SIG-M5 treated with dmso at 0.1 percent for 504 hours (cell line): ENCODE results near the gene UST.
"Not testable (repeated sequence)": the region's sequence is repeated elsewhere in the genome, so short reads cannot be mapped to it uniquely, and the experiment has no call there.

Source experiments
- DNase-seq: peaks from one replicate; lab custom pipeline; 2025; ENCODE audit not compliant: unreplicated experiment; lab: John Stamatoyannopoulos, UW

Gene UST

DNA sequence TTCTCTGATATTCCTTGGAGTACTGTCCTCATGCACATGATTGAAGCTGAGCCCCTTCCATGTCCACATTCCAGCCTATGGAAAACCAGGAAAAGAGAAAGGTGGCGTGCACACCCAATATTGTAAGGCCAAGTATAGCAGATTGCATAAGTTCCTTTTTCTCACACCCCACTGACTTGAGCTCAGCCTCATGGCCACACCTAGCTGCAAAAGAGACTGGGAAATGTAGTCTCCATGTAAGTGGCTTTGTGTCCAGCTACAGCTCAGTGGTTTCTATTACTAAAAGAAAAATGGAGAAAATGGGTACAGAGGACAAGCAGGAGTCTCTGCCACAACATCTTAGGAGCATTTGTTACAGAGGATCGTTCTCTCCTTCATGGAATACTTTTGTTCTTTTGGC is 10.8 kb upstream of the UST start:
- peak; percentile 53 for DNase-seq

DNA sequence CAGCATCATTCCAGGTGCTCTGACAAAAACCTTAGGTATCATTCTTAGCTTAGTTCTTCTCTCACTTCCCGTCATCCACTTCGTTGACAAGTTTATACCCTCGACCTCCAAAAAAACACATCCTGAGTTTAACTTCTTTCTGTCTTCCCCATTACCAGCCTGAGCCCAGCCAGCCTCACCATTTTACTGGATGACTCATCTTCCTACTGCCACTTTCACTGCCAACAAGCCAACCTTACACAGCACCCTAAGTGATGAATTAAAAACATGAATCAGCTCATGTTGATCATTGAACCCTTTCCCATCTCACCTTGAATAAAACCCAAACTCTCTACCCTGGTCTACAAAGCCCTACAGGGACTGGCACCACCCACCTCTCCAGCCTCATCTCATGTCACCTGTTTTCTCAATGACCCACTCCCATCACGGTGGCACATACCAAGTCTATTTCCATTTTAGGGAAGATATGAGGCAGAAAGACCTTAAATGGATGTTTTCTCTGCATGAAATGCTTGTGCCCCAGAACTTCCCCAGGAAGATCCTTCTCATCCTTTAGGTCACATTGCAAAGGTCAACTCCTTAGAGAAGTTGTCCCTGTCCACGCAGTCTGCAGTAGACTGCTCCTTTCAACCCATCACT is 9.9 kb upstream of the UST start:
- peak; percentile 11 for DNase-seq

DNA sequence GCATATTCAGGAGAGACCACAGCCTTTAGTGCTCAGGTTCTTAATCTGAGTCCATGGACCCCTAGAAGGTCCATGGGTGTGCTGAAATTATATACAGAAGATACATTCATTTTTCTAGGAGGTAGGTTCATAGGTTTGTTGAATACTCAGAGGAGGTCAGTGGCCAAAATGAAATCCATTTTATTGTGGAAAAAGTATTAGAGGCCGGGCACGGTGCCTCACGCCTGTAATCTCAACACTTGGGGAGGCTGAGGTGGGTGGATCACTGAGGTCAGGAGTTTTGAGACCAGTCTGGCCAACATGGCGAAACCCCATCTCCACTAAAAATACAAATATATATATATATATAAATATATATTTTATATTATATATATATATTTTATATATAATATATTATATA is 9.0 kb upstream of the UST start:
- no peak for DNase-seq

DNA sequence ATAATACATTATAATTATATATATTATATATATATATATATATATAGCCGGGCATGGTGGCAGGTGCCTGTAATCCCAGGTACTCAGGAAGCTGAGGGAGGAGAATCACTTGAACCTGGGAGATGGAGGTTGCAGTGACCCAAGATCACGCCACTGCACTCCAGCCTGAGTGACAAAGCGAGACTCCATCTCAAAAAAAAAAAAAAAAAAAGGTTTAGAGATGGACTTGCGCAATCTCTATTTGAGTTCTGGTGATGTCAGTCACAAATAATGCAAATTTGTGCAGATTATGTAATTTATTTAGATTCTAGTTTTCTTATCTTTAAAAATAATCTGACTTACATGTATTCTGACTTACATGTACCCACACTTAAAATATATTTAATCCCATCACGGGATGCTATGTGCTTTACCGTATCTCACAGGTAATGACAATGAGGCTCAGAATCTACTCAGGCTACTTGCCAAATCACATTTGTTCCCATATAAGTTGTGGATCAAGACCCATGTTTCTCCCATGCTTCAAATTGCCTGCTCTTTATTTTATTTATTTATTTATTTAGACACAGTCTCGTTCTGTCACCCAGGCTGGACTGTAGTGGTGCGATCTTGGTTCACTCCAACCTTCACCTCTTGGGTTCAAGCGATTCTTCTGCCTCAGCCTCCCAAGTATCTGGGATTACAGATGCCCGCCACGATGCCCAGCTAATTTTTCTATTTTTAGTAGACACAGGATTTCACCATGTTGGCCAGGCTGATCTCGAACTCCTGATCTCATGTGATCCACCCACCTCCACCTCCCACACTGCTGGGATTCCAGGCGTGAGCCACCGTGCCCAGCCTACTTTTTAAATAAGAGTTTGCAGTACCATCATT is 7.6 kb upstream of the UST start:
- DNase-seq: no peak

DNA sequence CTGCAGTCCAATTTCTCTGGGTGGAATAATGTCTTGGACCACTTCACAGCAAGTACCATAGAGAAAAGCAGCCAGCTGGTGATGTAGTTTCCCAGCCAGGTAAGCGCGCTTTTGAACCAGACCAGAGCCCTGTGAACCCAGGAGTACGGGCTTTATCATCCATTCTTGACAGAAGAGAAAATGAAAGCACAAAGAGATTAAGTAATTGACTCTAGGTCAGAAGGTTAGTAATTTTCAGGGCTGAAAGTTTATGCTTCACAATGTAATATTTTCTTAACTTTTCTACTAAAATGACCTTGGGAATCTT is 7.1 kb upstream of the UST start:
- no peak for DNase-seq

DNA sequence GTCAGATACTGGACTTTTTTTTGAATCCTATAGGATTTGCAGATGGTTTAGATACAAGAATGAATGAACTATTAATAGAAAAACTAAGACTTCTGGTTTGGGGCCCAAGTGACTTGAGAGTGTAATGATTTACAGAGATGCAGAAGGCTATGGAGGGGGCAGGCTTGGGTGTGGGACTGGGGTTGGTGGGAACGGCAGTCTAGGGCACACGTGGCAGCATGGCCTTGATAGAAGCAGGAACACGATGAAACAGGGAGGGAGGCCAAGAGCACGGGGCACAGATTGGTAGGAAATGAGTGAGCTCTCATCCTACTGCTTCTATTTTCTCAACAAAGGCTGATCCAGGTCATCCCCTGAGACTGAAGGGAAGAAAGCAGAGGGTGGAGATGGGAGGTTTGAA is 3.4 kb upstream of the UST start:
- no peak for DNase-seq

DNA sequence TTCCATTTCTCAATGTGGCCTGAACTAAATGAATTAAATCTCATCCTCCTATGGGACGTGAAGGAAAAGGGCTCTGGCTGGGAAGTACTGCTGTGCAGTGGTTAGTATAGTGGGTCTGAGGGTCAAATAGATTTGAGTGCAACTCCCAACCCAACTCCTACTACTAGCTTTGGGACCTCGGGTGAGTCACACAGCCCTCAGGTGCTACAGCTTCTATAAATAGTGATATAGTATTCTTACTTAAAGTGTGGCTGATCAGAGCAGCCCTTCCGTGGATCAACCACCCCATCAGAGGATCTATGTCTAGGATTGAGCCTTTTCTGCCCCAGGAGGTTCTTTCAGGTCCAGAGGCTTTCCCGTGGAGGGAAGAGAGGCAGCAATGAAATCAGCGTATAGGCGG is 904 bp upstream of the UST start:
- DNase-seq: no peak

DNA sequence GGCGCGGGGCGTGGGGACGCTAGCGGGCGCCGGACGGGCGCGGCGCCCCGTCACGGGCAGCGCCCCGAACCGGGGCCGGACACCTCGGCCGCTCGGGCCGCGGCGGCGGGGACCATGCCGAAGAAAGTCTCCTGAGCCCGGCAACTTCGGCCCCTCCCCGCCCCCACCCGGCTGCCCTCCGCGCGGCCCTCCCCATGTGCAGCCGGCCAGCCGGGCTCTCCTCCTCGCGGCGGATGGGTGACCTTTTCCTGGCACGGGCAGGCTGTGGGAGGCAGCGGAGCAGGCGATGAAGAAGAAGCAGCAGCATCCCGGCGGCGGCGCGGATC is 278 bp downstream of the UST start:
- no peak for DNase-seq

DNA sequence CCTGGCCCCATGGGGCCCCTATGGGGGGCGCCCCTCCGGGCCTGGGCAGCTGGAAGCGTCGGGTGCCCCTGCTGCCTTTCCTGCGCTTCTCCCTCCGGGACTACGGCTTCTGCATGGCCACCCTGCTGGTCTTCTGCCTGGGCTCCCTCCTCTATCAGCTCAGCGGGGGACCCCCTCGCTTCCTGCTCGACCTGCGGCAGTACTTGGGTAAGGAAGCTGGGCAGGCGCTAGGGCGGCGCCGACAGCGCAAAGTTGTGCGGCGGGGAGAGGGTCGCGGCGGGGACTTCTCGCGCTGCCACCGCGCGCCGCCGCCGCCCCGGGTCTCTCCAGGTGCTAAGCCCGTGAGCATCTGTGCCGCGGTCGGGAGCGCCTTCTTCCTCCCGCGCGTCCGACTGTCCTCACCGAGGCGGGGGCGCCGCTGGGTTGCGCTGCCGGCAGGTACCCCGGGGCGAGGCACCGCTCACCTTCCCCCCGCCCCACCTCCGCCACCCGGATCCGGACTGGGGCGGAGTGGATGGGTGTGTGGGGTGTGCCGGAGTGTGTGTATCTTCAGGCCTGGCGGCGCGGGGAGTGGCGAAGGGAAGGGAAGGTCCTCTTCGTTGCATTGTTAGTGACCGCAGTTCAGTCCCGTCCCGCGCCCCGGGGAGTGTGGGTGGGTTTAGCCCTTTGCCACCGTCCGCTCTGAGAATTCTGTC is 788 bp downstream of the UST start:
- no peak for DNase-seq

DNA sequence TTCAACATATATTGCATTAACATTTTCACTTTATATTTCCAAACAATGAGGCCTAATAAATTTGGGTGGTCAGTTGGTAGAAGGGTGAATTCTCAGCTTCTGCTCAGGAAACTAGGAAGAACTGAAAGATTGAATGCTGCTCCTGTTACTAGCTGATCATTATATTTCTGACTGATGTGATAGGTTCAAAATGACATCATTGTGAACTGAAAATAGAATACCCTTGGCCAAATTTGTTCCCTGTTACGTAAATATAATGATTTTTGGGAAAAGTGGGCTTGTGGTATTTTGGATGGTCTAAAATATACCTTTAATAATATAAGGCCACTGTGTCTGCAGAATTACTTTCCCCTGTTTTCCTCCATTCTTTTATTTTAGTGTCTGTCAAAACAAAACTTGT is 2.8 kb downstream of the UST start:
- no peak for DNase-seq

DNA sequence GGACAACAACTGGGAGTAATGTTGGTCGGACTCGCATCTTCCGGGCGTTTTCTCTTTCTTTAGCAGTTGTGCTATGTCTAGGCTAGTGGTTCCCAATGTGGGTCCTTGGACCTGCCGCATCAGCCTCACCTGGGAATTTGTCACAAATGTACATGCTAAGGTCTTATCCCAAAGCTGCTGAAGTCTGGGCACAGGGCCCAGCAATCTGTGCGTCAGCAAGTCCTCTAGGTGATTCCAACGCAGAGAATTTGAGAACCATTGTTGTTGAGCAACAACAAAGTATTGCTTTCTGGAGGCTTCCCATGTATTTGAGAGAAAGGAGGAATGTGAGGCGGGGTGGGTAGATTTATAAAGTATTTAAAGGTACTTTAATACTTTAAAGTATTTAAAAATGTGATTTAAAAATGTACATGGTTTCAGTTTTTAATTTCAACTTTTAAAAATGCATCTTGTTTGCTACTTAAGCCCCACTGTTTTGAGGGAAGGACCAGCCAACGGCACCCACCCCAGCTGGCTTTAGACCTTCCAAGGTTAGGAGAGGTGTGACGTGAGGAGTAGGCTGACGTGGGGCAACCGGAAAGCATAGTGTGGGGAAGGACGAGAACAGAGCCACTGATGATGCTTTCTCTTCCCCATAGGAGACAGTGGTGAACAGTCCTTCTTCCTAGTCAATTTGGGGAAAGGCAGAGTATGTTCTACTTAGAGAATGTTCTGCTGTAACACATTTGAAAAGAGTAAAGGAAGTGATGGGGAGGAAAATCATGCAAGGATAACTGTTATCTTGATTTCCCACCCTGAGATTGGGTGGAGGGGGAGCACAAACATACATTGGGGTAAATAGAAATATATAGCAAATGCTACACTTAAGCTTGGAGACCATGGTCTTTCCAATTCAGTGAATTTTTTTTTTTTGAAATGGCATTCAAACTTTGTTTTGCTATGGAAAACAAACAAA is 4.3 kb downstream of the UST start:
- DNase-seq: no peak

DNA sequence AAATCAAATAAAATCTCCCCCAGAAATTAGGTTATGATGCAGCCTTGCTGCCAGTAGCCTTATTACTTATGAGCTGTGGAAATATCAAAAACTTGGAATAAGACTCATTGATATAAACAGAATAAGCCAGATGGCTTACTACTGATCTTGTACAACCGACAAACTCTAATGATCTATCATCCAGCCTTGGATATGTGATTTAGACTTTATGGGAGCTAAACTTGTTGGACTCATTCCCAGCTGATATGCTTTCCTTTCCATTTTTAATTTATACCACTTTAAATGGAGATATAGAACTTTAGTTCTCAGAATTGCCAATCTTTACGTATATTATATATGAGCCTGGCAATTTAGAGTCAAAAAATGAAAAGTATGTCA is 5.0 kb downstream of the UST start:
- DNase-seq: no peak

DNA sequence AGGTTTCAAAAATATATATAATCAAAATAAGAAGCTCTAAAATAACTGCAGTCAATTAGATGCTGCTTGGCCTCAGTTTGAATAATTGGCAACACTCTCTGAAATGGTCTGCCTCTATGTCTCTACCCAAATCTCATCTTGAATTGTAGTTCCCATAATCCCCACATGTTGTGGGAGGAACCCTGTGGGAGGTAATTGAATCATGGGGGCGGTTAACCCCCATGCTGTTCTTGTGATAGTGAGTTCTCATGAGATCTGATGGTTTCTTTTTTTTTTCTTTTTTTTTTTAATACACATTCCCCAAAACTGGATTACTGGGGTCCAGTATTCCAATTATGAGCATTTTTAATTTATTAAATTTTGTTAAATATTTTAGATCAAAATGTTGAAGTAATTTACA is 8.5 kb downstream of the UST start:
- not testable (repeated sequence) for DNase-seq

DNA sequence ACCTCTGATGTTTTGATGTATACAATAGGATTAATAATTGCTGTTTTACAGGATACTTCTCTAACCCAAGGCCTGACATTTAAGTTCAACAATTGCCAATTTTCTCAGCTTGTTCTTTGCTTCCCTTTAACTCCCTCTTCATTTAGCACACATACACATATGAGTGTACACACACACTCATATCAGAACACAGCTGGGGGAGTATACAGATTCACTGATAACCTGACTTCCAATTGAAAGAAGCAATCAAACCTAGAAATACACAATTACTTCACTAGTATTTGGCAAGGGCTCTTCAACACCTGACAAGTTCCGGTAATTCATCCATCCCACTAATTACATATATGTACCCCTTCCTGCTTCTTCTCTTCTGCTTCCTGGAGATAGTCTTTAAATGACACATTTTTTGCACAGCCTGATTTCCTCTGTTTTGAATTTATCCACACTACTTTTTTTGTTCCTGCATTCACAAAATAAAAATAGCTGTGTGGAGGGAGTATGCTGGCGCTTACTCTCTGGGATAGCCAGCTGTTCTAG is 11.2 kb downstream of the UST start:
- no peak for DNase-seq

DNA sequence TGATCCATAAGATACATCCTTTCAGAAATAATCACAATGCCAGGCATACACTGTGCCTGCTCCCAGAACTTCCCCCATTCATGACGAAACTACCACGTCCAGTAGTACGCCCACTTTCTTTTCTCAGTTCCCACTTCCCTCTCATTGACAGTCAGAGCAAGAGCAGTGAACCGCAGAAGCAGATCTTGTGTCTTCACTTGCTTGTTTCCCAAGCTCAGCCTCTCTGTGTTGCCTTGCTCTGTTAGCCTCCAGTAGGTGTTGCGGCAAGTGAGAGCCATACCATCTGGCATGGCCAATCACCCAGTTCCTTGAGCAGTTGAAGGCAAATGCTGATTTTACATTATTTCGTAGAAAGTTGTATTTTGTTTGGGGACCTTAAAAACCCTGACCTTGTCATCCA is 11.7 kb downstream of the UST start:
- DNase-seq: peak; percentile 96

DNA sequence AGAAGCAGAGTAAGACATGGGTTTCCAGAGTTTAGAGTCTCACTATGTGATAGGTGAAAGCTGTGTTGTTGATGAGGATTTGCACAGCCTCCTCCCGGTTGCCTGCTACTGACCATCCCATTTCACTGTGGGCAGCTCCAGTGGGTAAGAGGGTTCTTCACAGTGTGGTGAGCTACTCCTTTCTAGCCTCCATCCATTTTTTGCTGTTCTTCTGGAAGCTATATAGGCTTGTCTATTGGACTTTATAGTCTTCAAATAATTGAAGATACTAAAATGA is 13.4 kb downstream of the UST start:
- no peak for DNase-seq

DNA sequence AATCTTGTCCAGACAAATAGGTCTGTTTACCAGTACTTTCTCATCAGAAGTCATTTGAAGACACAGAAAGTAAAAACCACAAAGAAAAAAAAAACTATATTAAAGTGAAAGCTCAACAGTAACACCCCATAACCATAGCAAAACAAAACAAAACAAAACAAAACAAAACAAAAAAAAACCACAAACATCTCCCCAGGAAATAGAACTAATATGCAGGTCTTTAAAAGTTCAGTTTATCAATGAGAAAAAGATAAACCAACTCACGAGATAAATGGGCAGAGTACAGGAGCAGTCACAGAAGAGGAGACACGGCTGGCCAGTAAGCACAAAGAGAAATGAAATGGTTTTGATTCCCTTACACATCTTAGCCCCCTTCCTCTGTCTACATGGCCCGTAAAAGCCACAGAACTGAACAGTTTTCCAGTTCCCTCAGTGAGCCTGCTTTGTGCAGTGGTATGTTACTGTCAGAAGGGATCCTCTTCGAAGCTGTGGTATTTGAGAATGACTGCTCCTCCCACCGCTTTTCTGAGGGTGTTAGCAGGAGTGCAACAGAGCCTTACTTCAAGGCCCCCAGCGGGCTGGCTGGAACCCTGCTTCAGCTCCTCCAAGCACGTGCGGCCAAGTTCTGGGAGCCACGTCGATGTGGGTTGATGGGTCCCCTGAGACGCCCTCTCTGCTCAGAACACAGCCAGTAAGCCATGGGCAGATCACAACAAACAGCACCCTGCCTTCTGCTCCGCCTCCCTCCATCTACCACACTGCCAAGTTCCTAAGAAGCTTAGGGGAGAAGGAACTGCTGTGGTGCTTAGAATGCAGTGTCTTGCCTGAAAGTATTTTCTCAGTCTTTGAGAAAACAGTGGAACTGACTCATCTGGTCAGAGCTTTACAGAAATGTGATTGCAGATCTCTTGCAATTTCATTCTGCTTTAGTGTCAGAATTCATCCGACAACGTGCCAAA is 14.0 kb downstream of the UST start:
- no peak for DNase-seq

DNA sequence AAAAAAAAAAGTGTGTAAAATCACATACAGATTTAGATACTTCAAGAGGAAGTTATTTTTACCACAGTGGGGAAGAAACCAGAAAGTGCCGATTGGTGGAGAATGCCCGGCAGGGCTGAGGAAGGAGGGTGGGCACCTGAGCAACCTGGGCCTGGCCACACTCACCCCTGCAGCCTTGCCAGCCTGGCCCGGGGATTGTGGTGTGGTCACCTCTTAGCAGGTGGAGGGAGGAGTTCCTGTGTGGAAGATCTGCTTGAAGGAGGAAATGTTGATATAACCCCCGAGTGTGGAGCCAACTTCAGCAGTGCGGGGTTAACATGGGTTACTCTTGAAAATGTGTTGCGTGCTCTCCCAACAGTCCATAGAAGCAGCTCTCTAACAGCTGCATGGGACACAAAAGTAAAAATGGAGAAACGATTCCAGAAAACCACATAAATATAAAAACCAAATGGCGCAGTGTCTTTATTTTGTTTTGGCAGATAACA is 14.7 kb downstream of the UST start:
- no peak for DNase-seq

DNA sequence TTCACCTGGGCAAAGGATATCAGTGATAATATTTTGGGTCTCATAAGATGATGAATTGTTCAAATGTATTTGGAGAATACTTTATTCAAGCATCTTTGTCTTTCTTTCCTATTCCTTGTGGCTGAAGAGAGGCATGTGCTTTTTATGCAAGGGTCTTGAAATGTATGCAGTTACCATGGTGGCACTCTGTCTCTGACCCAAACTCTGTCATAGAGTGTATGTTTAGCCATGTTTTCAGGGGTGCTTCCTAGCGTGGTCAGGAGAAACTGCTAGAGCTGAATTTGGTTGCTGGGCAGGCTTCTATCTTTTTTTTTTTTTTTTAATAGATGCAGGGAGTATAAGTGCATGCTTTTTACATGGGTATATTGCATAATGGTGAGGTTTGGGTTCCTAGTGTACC is 15.4 kb downstream of the UST start:
- no peak for DNase-seq
